Mononuclear cell (primary cell): Measurements from ENCODE around the gene LPIN1. TPM values are rescaled to one million over a fixed set of nuclear protein-coding genes. Genes with fewer than 3 reads are reported as not detected.

ENCODE experiments used
- H3K27me3 ChIP-seq: 2 replicates; pipeline ENCODE4 v1.6.0; 2011; ENCODE audit warnings: low read length, control low read depth; ENCODE audit not compliant: insufficient read depth
- H3K4me1 ChIP-seq: 2 replicates; pipeline ENCODE4 v1.5.1; 2011; ENCODE audit warnings: mild to moderate bottlenecking, low read length, control low read depth; ENCODE audit not compliant: insufficient read depth
- H3K4me3 ChIP-seq: 2 replicates; pipeline ENCODE4 v1.5.1; 2011; ENCODE audit warnings: mild to moderate bottlenecking, low read length, moderate library complexity
- H3K9me3 ChIP-seq: 2 replicates; pipeline ENCODE4 v1.5.1; 2011; ENCODE audit warnings: low read depth, mild to moderate bottlenecking, control low read depth, low read length
- total RNA-seq: library from RNA; depleted of rRNA; stranded (reverse); fragments of >200 nt; gene quantifications from one replicate; pipeline ENCODE4 v1.2.3, GENCODE V29; 2012

The LPIN1 gene
- total RNA-seq, 1 donor: 52.8 TPM

DNA sequence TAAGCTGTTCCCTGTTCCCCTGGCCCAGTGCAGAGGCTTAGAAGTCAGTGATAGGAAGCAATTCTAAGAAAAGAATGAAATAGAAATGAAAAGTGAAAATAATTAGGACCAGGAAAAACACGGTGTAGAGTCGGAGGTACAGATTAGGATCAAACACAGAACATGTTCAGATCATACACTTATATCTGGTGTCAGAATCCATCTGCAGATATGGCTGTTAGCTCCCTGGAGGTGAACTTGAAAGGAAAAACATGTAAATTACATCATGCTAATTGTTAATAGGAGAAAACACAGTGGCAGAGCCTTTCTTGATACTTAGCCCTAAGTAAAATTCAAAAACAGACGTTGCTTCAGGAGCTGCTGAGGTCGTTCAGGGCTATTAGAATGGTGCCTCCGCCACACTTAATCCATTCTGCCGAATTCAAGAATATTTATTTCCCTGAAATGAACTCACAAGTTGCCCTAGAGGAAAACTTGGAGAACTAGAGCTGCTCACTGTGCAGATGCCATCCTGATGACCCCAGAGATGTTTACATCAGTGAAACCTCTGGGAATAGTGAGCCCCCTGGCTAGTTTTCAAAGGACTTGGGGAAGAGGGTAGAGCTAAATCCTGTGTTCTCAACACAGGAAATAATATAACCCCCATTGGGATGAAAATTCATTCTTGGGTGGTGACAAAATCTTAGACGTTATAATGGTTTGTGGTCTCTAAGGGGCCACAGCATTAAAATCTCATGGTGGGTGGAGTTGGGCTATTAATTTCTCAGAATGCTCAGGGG is 27.5 kb downstream of the LPIN1 start:
- H3K4me3 ChIP-seq: no peak overlapping the region
- no peaks in the 10 kb centered on the region for H3K9me3 ChIP-seq
- H3K4me1 ChIP-seq: peaks cover 21% of the 10 kb centered on the region
- no peaks in the 10 kb centered on the region for H3K27me3 ChIP-seq

GRCh38 chr2:11774600-11774999 is 28.2 kb downstream of the LPIN1 start:
- H3K27me3 ChIP-seq: no peaks in the 10 kb centered on the region
- H3K4me1 ChIP-seq: peaks cover 27% of the 10 kb centered on the region
- no peak overlapping the region for H3K4me3 ChIP-seq
- H3K9me3 ChIP-seq: no peaks in the 10 kb centered on the region

- Histone ChIP-seq H3K27me3 (no peaks in the 10 kb centered on the region), H3K9me3 (no peaks in the 10 kb centered on the region), H3K4me3 (no peak overlapping the region), H3K4me1 (peaks cover 27% of the 10 kb centered on the region)
Measured at GRCh38 chr2:11775384-11775783, 29.0 kb downstream of the LPIN1 start.

- no peaks in the 10 kb centered on the region for H3K27me3 ChIP-seq
- no peaks in the 10 kb centered on the region for H3K9me3 ChIP-seq
- H3K4me3 ChIP-seq: no peak overlapping the region
- H3K4me1 ChIP-seq: peaks cover 27% of the 10 kb centered on the region
Measured at GRCh38 chr2:11777066-11777782, 30.8 kb downstream of the LPIN1 start.

DNA sequence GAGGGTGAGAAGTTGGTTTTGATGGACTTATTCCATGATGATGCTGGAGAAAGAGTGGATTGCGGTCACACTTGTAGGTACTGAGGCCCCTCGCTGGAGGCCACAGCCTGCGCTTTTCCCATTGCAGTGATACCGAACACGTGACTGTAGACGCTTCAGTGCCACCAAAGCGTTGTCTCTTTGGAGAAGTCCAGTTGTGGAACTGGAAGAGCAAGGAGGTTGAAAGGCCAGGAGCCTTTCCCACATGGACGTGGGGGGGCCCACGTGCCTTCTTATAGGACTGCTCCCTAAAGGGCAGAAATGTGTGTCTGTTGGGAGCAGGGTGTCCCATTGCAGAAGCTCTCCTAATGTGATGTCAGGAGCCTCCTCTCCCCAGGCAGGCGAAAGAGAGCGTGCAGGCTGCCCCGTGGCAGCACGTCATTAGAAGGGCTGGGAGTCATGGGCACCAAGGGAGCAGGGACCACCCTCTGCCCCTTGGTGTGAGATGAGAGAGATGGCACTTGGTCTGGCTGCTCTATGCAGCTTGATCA is 31.5 kb downstream of the LPIN1 start:
- Histone ChIP-seq H3K9me3 (no peaks in the 10 kb centered on the region), H3K27me3 (no peaks in the 10 kb centered on the region), H3K4me3 (no peak overlapping the region), H3K4me1 (peaks cover 27% of the 10 kb centered on the region)

DNA sequence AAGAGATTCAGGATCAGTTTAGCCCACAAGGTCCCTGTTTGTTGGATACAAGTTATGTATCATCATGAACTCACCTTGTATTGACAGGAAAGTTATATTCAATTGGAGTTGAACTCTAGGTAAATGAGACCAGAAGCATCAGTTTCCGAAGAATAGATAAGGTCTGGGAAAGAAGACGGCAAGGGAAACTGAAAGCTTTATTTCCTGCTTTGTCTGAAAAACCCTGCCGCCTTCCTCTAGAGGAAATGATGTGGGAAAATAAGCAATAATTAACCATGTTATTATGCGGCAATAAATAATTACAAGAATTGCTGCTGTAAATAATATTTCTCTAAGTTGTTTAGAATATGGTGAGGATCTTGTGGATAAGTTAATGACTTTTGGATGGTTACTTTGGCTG is 32.0 kb downstream of the LPIN1 start:
- peaks cover 27% of the 10 kb centered on the region for H3K4me1 ChIP-seq
- no peaks in the 10 kb centered on the region for H3K27me3 ChIP-seq
- no peak overlapping the region for H3K4me3 ChIP-seq
- no peaks in the 10 kb centered on the region for H3K9me3 ChIP-seq

DNA sequence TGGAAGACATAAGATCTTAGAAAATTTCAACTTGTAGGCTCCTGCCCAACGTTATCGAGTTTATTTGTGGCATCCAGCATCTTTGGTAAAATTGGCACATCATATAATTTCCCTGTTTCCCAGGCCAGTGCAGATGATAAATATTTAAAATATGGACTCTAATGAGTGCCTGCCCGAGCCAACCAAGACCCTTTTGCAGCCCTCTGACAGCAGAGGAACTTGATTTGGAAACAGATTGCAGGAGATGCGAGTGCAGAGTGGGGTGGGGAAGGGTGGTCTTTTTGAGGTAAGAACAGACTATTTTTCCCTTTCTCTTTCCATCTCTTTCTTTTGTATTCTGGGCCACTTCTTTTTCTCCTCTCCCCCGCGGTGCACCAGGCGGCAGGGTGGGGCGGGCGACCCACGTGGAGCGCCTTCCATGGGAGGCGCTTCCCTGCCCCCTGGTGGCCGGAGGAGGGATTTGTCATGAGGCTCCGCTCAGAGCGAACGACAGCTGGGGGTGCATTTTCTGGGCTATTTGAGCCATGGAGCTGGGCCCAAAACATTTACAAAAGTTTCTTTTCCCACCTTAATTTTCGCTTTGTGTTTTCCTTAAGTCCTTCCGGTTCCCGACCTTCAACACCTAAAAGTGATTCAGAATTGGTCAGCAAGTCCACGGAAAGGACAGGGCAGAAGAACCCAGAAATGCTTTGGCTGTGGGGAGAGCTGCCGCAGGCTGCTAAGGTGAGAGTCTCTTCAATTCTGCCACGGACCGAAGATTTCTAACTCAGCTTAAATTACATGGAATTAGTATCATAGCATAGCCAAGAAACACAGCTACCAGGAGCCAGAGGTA is 32.7 kb downstream of the LPIN1 start:
- H3K27me3 ChIP-seq: no peaks in the 10 kb centered on the region
- peaks cover 27% of the 10 kb centered on the region for H3K4me1 ChIP-seq
- no peaks in the 10 kb centered on the region for H3K9me3 ChIP-seq
- no peak overlapping the region for H3K4me3 ChIP-seq

- Histone ChIP-seq H3K4me3 (no peak overlapping the region), H3K4me1 (peaks cover 20% of the 10 kb centered on the region), H3K9me3 (no peaks in the 10 kb centered on the region), H3K27me3 (no peaks in the 10 kb centered on the region)
Measured at GRCh38 chr2:11781602-11782001, 35.2 kb downstream of the LPIN1 start.

DNA sequence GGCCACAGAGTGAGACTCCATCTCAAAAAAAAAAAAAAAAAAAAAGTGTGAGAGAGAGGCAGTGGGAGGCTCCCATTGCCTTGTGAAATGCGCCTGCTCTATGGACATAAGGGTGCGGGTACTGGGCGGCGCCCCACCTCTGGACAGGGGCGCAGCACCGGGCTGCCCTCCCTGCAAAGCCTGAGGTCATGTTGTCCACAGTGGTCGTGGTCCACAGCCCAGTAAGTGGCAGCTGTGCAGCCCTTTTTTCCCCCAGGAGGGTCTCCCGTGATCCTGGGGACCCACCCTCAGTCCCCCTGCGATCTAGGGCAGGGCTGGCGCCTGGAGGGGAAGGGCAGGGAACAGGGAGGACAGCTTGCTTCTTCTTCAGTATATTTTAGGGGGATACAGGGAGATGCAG is 37.8 kb downstream of the LPIN1 start:
- Histone ChIP-seq H3K9me3 (no peaks in the 10 kb centered on the region), H3K4me3 (no peak overlapping the region), H3K27me3 (no peaks in the 10 kb centered on the region), H3K4me1 (peaks cover 3% of the 10 kb centered on the region)

DNA sequence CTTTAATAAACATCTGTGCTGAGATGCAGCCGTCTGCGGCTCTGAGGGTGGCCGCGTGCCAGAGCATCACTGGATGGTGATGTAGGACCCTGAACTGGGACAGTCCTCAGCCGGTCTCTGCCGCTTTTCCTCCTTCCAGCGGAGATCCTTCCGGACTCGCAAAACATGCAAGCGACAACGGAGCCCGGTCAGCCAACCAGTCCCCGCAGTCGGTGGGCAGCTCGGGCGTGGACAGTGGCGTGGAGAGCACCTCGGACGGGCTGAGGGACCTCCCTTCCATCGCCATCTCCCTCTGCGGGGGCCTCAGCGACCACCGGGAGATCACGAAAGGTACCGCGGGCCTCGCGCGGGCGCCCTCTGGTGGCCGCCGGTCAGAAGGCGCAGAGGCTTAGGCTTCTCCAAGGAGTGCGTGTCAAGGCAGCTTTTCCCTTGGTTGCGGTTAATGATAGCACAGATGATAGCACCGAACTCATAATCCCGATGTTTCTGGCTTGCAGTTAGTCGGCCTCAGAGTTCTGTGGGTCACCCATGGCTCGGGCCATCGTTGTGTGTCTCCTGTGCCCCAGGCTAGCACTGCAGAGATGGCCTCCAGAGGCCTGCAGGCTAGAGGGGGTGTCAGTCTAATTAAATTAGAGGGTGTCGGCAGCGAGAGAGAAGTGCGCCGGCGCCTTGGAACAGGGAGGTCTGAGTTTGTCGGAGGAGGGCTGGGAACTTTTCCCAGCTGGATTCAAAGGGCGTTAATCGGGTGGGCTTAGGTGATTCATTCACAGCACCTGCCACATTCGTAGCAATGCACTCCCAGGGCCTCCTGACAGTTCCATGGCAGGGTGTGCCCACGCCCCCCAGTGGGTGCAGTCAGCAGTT is 38.5 kb downstream of the LPIN1 start:
- H3K4me3 ChIP-seq: no peak overlapping the region
- H3K9me3 ChIP-seq: no peaks in the 10 kb centered on the region
- no peaks in the 10 kb centered on the region for H3K27me3 ChIP-seq
- H3K4me1 ChIP-seq: no peaks in the 10 kb centered on the region

GRCh38 chr2:11785611-11785940 is 39.1 kb downstream of the LPIN1 start:
- Histone ChIP-seq H3K9me3 (no peaks in the 10 kb centered on the region), H3K27me3 (no peaks in the 10 kb centered on the region), H3K4me3 (no peak overlapping the region), H3K4me1 (no peaks in the 10 kb centered on the region)

- no peaks in the 10 kb centered on the region for H3K9me3 ChIP-seq
- no peaks in the 10 kb centered on the region for H3K4me1 ChIP-seq
- H3K4me3 ChIP-seq: no peak overlapping the region
- no peaks in the 10 kb centered on the region for H3K27me3 ChIP-seq
Measured at GRCh38 chr2:11786191-11786590, 39.8 kb downstream of the LPIN1 start.

- Histone ChIP-seq H3K4me1 (no peaks in the 10 kb centered on the region), H3K27me3 (no peaks in the 10 kb centered on the region), H3K4me3 (no peak overlapping the region), H3K9me3 (no peaks in the 10 kb centered on the region)
Measured at GRCh38 chr2:11786592-11786991, 40.2 kb downstream of the LPIN1 start.

- Histone ChIP-seq H3K4me3 (no peak overlapping the region), H3K9me3 (no peaks in the 10 kb centered on the region), H3K27me3 (no peaks in the 10 kb centered on the region), H3K4me1 (no peaks in the 10 kb centered on the region)
Measured at GRCh38 chr2:11787991-11788390, 41.6 kb downstream of the LPIN1 start.
